K562 (cell line): ENCODE measurements around the gene PLXNB2. TPM values are rescaled to one million over a fixed set of nuclear protein-coding genes. Genes with fewer than 3 reads are reported as not detected.

Experiments
- BCOR ChIP-seq: fragments of 450-650 bp; IDR thresholded peaks from 2 replicates; pipeline ENCODE4 v1.6.1; 2016
- CBFB ChIP-seq: sonication (generic); formaldehyde crosslinking; IDR thresholded peaks from 2 replicates; pipeline ENCODE4 v1.4.0; 2020; ENCODE audit warnings: mild to moderate bottlenecking, missing genetic modification reagents
- CREM ChIP-seq: IDR thresholded peaks from 2 replicates; pipeline ENCODE4 v1.6.1; 2014; ENCODE audit warnings: antibody characterized with exemption, low read depth
- EGR1 ChIP-seq: fragments of 450-650 bp; conservative IDR thresholded peaks from 2 replicates; pipeline ENCODE4 v1.6.1; 2017; ENCODE audit warnings: mild to moderate bottlenecking
- GTF3C2 ChIP-seq: IDR thresholded peaks from 3 replicates; pipeline ENCODE4 v1.6.1; 2011; ENCODE audit warnings: borderline replicate concordance, mild to moderate bottlenecking, moderate library complexity; ENCODE audit not compliant: insufficient read length; ENCODE audit errors: extremely low read depth
- MAX ChIP-seq: sonication (generic); formaldehyde crosslinking; IDR thresholded peaks from 2 replicates; pipeline ENCODE4 v1.9.0; 2022; ENCODE audit warnings: mild to moderate bottlenecking, missing genetic modification reagents
- MCM2 ChIP-seq: fragments of 450-650 bp; IDR thresholded peaks from 2 replicates; pipeline ENCODE4 v1.6.1; 2017; ENCODE audit warnings: low read depth, mild to moderate bottlenecking
- NFE2L1 ChIP-seq: fragments of 450-650 bp; IDR thresholded peaks from 2 replicates; pipeline ENCODE4 v1.6.1; 2016; ENCODE audit warnings: missing genetic modification characterization, low read depth, mild to moderate bottlenecking, missing compliant biosample characterization, moderate library complexity, borderline replicate concordance
- PKNOX1 ChIP-seq: fragments of 450-650 bp; IDR thresholded peaks from 2 replicates; pipeline ENCODE4 v1.6.1; 2016
- POLR2A ChIP-seq: fragments of 450-650 bp; conservative IDR thresholded peaks from 2 replicates; pipeline ENCODE4 v1.6.1; 2016
- POLR2G ChIP-seq: fragments of 200-400 bp; formaldehyde crosslinking; IDR thresholded peaks from 2 replicates; pipeline ENCODE4 v1.6.1; 2017; ENCODE audit warnings: low read depth, mild to moderate bottlenecking, antibody characterized with exemption, low read length, moderate library complexity
- RB1 ChIP-seq: fragments of 450-650 bp; IDR thresholded peaks from 2 replicates; pipeline ENCODE4 v1.6.1; 2017; ENCODE audit warnings: low read depth, mild to moderate bottlenecking
- TBL1XR1 ChIP-seq, 2 experiments: IDR thresholded peaks; 2 replicates each; pipeline ENCODE4 v1.6.1; 2012; ENCODE audit warnings: improper control_type of control experiment in 2 of 2, low read length in 2 of 2, mild to moderate bottlenecking in 1 of 2
- ZBTB5 ChIP-seq: fragments of 450-650 bp; IDR thresholded peaks from 2 replicates; pipeline ENCODE4 v1.6.1; 2017; ENCODE audit warnings: antibody characterized with exemption
- ZFX ChIP-seq: sonication (generic); formaldehyde crosslinking; IDR thresholded peaks from 2 replicates; pipeline ENCODE4 v1.8.0; 2022; ENCODE audit warnings: mild to moderate bottlenecking, missing genetic modification reagents, moderate library complexity
- polyA plus RNA-seq, 8 experiments: library from polyadenylated mRNA; depleted of rRNA in 4 of 8; stranded (reverse) in 5 of 8; unstranded in 3 of 8; fragments of >200 nt; fragmentation: Nextera tagmentation in 2 of 8; fragmentation: Illumina TruSeq in 1 of 8; extraction: Ambion mirVana in 2 of 8; extraction: Trizol in 1 of 8; gene quantifications; 2 replicates each; pipeline versions ENCODE4 v1.2.1 to v1.2.3, GENCODE V29; 2011 to 2014; ENCODE audit warnings: inconsistent platforms in 1 of 8, missing spikeins in 1 of 8
- total RNA-seq, 7 experiments: library from RNA; depleted of rRNA in 6 of 7; stranded (reverse); fragments of >200 nt in 6 of 7; fragmentation: Illumina TruSeq in 2 of 7; extraction: Trizol in 2 of 7; gene quantifications; 2 replicates each; pipeline versions ENCODE4 v1.2.1 to v1.2.3, GENCODE V29; 2011 to 2021; ENCODE audit warnings: low replicate concordance in 1 of 7

Gene PLXNB2
- total and polyA plus RNA-seq, 9 of the 15 experiments (the other 6 are each of a cell fraction or from before 2014, with no cell fraction given): 0.15 to 45.1 (median 13.6) TPM

- TF ChIP-seq ZBTB5: no peak
- no peak for TF ChIP-seq CREM
- TF ChIP-seq TBL1XR1 (IDR thresholded peaks at IDR 0.05; ENCODE audit: low read length in 2 of 2): no peak
- TF ChIP-seq BCOR: no peak
- TF ChIP-seq NFE2L1 (tag): no peak
- no peak for TF ChIP-seq GTF3C2
- TF ChIP-seq MCM2: no peak
- TF ChIP-seq RB1: peak; percentile 57; the same call in 1 of the 2 replicates
- TF ChIP-seq ZFX (CRISPR knock-in tag): peak; percentile 71
- no peak for TF ChIP-seq CBFB (CRISPR knock-in tag)
- TF ChIP-seq POLR2A: peak; percentile 51; the same call in 1 of the 2 replicates
- peak; percentile 81 for TF ChIP-seq POLR2G
- no peak for TF ChIP-seq PKNOX1
- TF ChIP-seq EGR1: 0 out of 2 replicates have a peak, but pooled peaks have one; percentile 27
- peak; percentile 43; the same call in 1 of the 2 replicates for TF ChIP-seq MAX (CRISPR knock-in tag)
Measured at GRCh38 chr22:50342651-50343540, 35.5 kb upstream of the PLXNB2 start, which contains the start of gene PPP6R2 (continued).
